HG03139 (cell line): Measurements from ENCODE around the gene ZDHHC23.

Experiments
- ATAC-seq: cut with Tn5 transposase; IDR thresholded peaks from one replicate; pipeline ENCODE4 v1.9.1; 2021; ENCODE audit not compliant: unreplicated experiment

Gene ZDHHC23

GRCh38 chr3:113947372-113948014 is at the start of gene ZDHHC23:
Gene ZDHHC23, plus strand, starts transcription at chr3:113948013. Its CDS starts 790 bp downstream, at chr3:113948803.
- ATAC-seq = peak; percentile 63

- ATAC-seq = no peak
Observed at GRCh38 chr3:113898892-113899291, 48.9 kb upstream of the ZDHHC23 start.

GRCh38 chr3:113906568-113907140 is 41.2 kb upstream of the ZDHHC23 start:
- no peak for ATAC-seq

- ATAC-seq = no peak
Observed at GRCh38 chr3:113908133-113908532, 39.7 kb upstream of the ZDHHC23 start.

GRCh38 chr3:113910966-113911365 is 36.8 kb upstream of the ZDHHC23 start:
- ATAC-seq = no peak

GRCh38 chr3:113912552-113913236 is 35.1 kb upstream of the ZDHHC23 start:
- peak; percentile 95 for ATAC-seq

GRCh38 chr3:113914646-113915045 is 33.2 kb upstream of the ZDHHC23 start:
- ATAC-seq = no peak

GRCh38 chr3:113927556-113927955 is 20.3 kb upstream of the ZDHHC23 start:
- ATAC-seq = no peak

- no peak for ATAC-seq
Observed at GRCh38 chr3:113946831-113947230, 982 bp upstream of the ZDHHC23 start.

GRCh38 chr3:113948015-113948917 is 453 bp downstream of the ZDHHC23 start:
- ATAC-seq = peak; percentile 40

GRCh38 chr3:113952921-113953320 is 5.1 kb downstream of the ZDHHC23 start:
- ATAC-seq = no peak

- ATAC-seq = no peak
Observed at GRCh38 chr3:113953677-113954076, 5.9 kb downstream of the ZDHHC23 start.

- no peak for ATAC-seq
Observed at GRCh38 chr3:113954091-113954685, 6.4 kb downstream of the ZDHHC23 start.

- ATAC-seq = no peak
Observed at GRCh38 chr3:113963879-113964278, 16.1 kb downstream of the ZDHHC23 start.

GRCh38 chr3:113966172-113966571 is 18.4 kb downstream of the ZDHHC23 start:
- no peak for ATAC-seq

GRCh38 chr3:113968986-113969385 is 21.2 kb downstream of the ZDHHC23 start:
- ATAC-seq = no peak

- no peak for ATAC-seq
Observed at GRCh38 chr3:113977822-113978221, 30.0 kb downstream of the ZDHHC23 start.

GRCh38 chr3:113979916-113980315 is 32.1 kb downstream of the ZDHHC23 start:
- ATAC-seq = no peak

GRCh38 chr3:113981803-113982202 is 34.0 kb downstream of the ZDHHC23 start:
- ATAC-seq = no peak

GRCh38 chr3:113983544-113983943 is 35.7 kb downstream of the ZDHHC23 start:
- ATAC-seq = no peak

- peak; percentile 77 for ATAC-seq
Observed at GRCh38 chr3:113985541-113985940, 37.7 kb downstream of the ZDHHC23 start.
